NCI-H146 treated with DMSO at 0.1 percent for 48 hours (cell line): ENCODE measurements around the gene LATS1.
A peak's percentile ranks its signal among the peaks of the same experiment; 100 is the strongest.
"Not testable (repeated sequence)": the region's sequence is repeated elsewhere in the genome, so short reads cannot be mapped to it uniquely, and the experiment has no call there.

Experiments used
- DNase-seq: peaks from one replicate; lab custom pipeline; 2025; ENCODE audit not compliant: unreplicated experiment; lab: John Stamatoyannopoulos, UW

The LATS1 gene

DNA sequence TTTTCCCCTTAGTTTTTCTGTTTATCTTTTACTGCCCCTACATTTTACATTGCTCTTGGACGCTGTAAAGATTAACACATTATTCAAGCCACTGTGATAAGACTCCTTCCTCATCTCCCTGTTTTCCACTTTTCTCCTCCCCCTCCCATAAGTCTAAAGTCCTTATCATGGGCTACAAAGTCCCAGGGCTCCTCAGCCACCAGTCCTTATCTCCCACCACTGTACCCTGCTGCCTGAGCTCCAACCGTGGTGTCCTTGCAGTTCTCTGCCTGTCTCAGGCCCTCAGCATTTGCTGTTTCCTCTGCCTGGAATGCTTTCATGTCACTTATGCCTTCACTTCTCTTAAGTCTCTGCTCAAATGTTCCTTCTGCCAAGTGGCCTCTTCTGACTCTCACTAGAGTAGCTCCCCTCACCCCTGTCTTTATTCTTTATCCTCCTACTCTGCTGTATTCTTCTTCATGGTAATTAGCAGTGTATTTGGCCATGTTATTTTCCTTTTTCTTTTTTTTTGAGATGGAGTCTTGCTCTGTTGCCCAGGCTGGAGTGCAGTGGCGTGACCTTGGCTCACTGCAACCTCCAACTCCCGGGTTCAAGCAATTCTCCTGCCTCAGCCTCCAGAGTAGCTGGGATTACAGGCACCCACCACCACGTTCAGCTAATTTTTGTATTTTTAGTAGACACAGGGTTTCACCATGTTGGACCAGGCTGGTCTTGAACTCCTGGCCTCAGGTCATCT lies 10.8 kb upstream of the LATS1 start:
- DNase-seq = no peak

- no peak for DNase-seq
Observed at GRCh38 chr6:149727793-149728498, 10.0 kb upstream of the LATS1 start.

DNA sequence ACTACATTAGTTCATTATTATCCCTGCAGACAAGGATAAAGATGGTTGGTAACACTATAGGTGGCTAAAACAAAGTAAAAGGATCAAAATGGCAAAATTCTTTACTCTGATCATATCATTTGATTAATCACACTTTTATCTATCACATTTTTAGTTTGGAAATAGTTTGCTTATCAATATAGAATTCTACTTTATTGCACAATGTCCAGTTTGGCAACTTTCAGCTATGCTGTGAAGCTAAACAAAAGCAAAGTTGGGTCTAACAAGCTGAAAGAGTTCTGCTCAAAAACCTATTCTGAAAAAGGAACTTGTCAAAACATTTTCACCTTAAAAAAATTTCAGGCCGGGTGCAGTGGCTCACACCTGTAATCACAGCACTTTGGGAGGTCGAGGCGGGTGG lies 7.9 kb upstream of the LATS1 start:
- no peak for DNase-seq

- DNase-seq = peak; percentile 48
Observed at GRCh38 chr6:149723771-149724417, 6.0 kb upstream of the LATS1 start.

DNA sequence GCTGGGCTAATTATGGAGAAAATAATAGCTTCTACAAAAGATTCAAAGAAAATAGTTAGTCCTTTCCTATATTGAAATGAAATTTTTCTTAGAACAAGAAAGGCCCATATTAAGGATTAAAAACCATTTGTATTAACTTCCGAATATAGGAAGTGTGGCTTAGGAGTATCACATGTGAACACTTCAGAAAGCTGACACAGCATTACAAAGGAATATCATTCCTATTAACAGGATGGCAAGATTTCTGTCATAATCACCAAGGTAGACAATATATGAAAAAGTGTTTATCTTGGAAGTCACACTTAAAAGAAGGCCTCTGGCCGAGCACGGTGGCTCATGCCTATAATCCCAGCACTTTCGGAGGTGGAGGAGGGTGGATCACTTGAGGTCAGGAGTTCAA lies 5.4 kb upstream of the LATS1 start:
- no peak for DNase-seq

DNA sequence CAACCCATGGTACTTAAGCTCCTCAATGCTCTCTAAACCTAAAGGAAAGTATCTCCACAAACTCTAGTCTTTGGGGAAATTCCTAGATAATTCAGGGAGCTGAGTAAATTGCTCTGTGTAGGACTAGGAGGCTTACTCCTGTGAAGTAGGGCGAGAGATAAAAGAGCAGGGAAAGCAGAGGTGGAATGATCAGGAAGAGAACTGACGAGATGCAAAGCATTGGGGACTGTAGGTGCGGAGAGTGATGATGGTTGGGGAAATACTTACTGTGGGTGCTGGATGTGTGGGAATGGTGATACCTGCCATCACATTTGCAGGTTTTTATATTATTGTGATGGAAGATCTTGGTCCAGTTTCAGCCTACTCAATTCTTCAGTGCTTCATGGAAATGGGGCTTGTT lies 1.6 kb upstream of the LATS1 start:
- DNase-seq = no peak

GRCh38 chr6:149717255-149717587 lies 680 bp downstream of the LATS1 start:
- no peak for DNase-seq

DNA sequence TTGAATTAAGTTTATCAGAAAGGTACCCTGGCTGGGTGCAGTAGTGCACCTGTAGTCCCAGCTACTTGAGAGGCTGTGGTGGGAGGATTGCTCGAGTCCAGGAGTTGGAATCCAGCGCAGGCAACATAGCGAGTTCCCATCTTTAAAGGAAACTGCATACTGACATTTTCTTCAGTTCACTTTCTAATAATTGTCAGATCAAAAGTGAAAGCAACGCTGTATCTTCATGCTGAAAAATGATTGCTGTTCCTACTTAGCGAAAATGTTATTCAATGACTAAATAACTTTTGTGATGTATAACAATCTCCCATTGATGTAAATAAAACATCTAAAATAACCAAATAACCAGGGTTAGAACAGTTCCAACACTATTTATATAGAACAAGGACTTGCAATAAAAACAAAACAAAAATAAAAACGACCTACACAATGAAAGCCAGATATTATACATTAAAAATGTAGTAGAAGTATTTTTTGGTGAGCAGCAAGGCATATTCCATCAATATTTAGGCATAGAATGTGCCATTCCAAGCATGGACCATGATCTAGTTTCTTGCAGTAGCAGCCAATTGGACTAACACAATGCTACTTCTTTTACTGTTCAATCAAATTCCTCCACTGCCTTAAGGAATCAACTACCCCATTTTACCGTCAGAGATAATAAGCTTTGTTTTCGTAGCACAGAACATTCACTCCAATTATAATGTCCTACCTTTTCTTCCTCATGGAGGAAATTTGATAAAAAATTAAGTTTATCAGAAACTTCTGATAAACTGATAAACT lies 1.5 kb downstream of the LATS1 start:
- no peak for DNase-seq

DNA sequence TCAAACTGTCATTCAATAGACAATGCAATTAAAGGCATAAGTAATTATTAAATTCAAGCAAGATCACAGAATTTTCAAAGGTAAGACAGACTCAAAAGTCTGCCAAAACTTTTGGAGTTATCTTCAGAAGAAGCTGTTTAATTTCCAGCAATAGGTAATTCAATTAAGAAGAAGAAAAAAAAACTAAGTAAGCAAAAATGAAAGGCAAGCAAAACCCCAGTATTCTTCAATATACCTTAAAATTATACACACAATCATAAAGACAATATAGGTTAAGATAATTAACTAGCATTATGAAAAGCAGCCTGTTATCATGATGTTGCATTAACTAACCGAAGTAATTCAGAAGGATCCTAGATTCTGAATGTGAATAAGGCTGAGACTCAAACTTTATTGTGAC lies 3.5 kb downstream of the LATS1 start:
- DNase-seq = no peak

GRCh38 chr6:149711711-149712110 lies 6.2 kb downstream of the LATS1 start:
- no peak for DNase-seq

- DNase-seq = no peak
Observed at GRCh38 chr6:149701714-149702113, 16.2 kb downstream of the LATS1 start.

DNA sequence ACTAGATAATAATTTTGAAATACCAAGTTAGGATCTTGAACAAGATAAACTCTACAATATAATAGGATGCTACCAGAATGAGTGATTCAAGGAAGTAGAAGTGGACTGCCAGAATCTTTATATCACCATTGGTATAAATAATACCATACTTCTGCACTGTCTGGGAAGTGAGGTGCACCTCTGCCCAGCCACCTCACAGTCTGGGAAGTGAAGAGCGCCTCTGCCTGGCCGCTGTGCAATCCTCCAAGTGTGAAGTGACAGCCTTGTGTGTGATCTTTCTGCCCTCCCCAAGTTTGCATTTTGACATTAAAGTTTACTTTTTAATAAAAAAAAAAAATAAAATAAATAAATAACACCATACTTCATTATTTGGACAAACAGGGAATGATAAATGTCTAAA lies 18.8 kb downstream of the LATS1 start:
- DNase-seq = no peak

GRCh38 chr6:149698175-149698574 lies 19.7 kb downstream of the LATS1 start:
- no peak for DNase-seq

GRCh38 chr6:149696901-149697300 lies 21.0 kb downstream of the LATS1 start:
- DNase-seq = no peak

GRCh38 chr6:149694921-149695320 lies 23.0 kb downstream of the LATS1 start:
- DNase-seq = peak; percentile 51

DNA sequence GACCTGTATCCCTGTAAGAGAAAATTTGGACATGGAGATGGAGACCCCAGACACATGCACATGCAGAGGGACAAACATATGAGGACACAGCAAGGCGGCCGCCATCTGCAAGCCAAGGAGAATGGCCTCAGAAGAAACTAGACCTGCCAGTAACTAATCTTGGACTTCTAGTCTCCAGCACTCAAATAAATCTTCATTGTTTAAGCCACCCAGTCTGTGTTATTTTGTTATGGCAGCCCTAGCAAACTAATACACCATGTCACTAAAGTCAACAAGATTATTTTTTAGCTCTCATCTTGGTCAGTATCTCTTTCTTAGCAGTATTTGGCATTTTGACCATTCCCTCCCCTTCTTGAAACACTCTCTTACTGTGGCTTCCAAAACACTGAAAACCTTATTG lies 26.7 kb downstream of the LATS1 start:
- no peak for DNase-seq

- no peak for DNase-seq
Observed at GRCh38 chr6:149686230-149686629, 31.7 kb downstream of the LATS1 start.

GRCh38 chr6:149683256-149683859 lies 34.5 kb downstream of the LATS1 start:
- DNase-seq = no peak

- not testable (repeated sequence) for DNase-seq
Observed at GRCh38 chr6:149681845-149682244, 36.1 kb downstream of the LATS1 start.

- no peak for DNase-seq
Observed at GRCh38 chr6:149681209-149681608, 36.7 kb downstream of the LATS1 start.

GRCh38 chr6:149680503-149680902 lies 37.4 kb downstream of the LATS1 start:
- DNase-seq = no peak
